ENCODE measurements around the gene TAGLN3.

- TF ChIP-seq POLR2A (IDR thresholded peaks at IDR 0.05) (no peak), CTCF (IDR thresholded peaks at IDR 0.05) (no peak), POLR2AphosphoS5 (IDR thresholded peaks at IDR 0.05) (no peak), EP300 (IDR thresholded peaks at IDR 0.05) (no peak)
Measured at GRCh38 chr3:112046599-112046998, 47.9 kb downstream of the TAGLN3 start.
